ENCODE results near the gene PLEKHH2. TPM values are rescaled to one million over a fixed set of nuclear protein-coding genes. Genes with fewer than 3 reads are reported as not detected.
A peak's percentile ranks its signal among the peaks of the same experiment; 100 is the strongest.

PLEKHH2 gene
- total and polyA plus RNA-seq, 11 donors, result 0.10 to 6.5 (median 1.2) TPM

DNA sequence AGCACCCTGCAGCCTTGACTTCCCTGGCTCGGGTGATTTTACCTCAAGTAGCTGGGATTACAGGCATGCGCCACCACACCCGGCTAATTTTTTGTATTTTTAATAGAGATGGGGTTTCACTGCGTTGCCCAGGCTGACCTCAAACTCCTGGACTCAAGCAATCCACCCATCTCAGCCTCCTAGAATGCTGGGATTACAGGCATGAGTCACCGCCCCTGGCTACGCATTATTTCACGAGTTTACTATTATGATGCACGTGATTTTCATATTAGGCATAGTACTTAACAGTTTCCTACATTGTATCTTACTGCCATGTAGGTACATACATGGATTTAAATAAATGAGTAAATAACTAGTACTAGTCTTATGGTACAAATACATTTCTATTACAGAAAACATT is 141.2 kb downstream of the PLEKHH2 start:
- 90 to 97% (median 96%) methylated on average over 8 of the region's 8 CpGs for WGBS, 4 donors

DNA sequence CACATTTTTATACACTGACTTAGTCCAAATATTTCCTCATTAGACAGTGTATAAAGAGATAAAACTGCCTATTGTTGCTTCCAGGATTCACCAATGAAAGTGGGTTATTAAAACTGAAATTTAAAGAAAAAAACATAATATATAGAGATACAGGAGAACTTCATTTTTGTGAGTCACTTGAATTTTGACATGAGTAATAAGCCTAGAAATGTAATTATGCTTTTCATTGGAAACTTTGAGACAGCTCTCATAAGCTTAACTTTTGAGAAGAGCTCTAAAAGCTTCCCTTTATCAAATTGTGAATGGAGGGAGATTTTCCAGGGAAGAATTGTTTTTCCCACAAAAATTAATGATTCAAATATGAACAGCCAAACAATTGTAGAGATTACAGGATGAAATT is 150.8 kb downstream of the PLEKHH2 start:
- Histone ChIP-seq H3K27ac (peak overlapping the region in 1 of 12 donors; percentile 40), H3K27me3 (no peaks in the 10 kb centered on the region), H3K9me3 (no peaks in the 10 kb centered on the region), H3K4me3 (no peak overlapping the region), H3K4me1 (peaks cover 0 to 11% (median 0%) of the 10 kb centered on the region in 12 donors), H3K36me3 (peaks cover 0 to 90% (median 26%) of the 10 kb centered on the region in 9 donors)
- TF ChIP-seq POLR2A (IDR thresholded peaks at IDR 0.05), result no peak
- TF ChIP-seq, protein P1, sequence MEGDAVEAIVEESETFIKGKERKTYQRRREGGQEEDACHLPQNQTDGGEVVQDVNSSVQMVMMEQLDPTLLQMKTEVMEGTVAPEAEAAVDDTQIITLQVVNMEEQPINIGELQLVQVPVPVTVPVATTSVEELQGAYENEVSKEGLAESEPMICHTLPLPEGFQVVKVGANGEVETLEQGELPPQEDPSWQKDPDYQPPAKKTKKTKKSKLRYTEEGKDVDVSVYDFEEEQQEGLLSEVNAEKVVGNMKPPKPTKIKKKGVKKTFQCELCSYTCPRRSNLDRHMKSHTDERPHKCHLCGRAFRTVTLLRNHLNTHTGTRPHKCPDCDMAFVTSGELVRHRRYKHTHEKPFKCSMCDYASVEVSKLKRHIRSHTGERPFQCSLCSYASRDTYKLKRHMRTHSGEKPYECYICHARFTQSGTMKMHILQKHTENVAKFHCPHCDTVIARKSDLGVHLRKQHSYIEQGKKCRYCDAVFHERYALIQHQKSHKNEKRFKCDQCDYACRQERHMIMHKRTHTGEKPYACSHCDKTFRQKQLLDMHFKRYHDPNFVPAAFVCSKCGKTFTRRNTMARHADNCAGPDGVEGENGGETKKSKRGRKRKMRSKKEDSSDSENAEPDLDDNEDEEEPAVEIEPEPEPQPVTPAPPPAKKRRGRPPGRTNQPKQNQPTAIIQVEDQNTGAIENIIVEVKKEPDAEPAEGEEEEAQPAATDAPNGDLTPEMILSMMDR (IDR thresholded peaks at IDR 0.05), result no peak
- intact Hi-C loops (cut with DNase I), result no loop called here
- no peak for ATAC-seq
- DNase-seq, result no peak

More for the DNA sequence above, 141.2 kb downstream of the PLEKHH2 start:
- TF ChIP-seq, protein P1 (IDR thresholded peaks at IDR 0.05), result no peak
- no peak for TF ChIP-seq POLR2A (IDR thresholded peaks at IDR 0.05)
- no peak overlapping the region for H3K4me3 ChIP-seq
- ATAC-seq (no peak), DNase-seq (no peak)
- H3K9me3 ChIP-seq, result no peaks in the 10 kb centered on the region
- H3K4me1 ChIP-seq, result peaks cover 0 to 14% (median 5%) of the 10 kb centered on the region in 12 donors
- H3K27ac ChIP-seq, result no peak overlapping the region
- intact Hi-C loops (cut with DNase I), result loop anchor here in 1 of 10 donors (10.0 kb wide), 1 partner anchor 163 kb away; no protein-coding TSS in a partner anchor
- peaks cover 0 to 40% (median 6%) of the 10 kb centered on the region in 9 donors for H3K36me3 ChIP-seq
- H3K27me3 ChIP-seq, result no peaks in the 10 kb centered on the region

DNA sequence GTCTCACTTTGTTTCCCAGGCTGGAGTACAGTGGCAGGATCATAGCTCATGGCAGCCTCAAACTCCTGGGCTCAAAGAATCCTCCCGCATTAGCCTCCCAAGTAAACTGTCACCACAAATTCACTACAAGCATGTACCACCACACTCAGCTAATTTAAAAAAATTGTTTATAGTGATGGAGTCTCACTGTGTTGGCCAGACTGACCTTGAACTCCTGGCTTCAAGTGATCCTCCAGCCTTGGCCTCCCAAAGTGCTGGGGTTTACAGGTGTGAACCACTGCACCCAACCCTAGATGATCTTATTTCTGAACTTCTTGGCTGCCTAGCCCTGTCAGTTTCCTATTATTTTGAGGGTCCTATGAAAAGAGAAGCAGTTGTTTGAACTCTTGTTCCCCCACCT is 151.6 kb downstream of the PLEKHH2 start:
- peaks cover 0 to 11% (median 0%) of the 10 kb centered on the region in 12 donors for H3K4me1 ChIP-seq
- WGBS, 4 donors, result 93 to 100% (median 94%) methylated on average over 1 of the region's 1 CpG
- no peak overlapping the region for H3K4me3 ChIP-seq
- no peak overlapping the region for H3K27ac ChIP-seq
- intact Hi-C loops (cut with DNase I), result no loop called here
- H3K27me3 ChIP-seq, result no peaks in the 10 kb centered on the region
- TF ChIP-seq, protein P1 (IDR thresholded peaks at IDR 0.05), result no peak
- no peak for TF ChIP-seq POLR2A (IDR thresholded peaks at IDR 0.05)
- no peaks in the 10 kb centered on the region for H3K9me3 ChIP-seq
- H3K36me3 ChIP-seq, result peaks cover 0 to 90% (median 31%) of the 10 kb centered on the region in 9 donors
- ATAC-seq (no peak), DNase-seq (no peak)

DNA sequence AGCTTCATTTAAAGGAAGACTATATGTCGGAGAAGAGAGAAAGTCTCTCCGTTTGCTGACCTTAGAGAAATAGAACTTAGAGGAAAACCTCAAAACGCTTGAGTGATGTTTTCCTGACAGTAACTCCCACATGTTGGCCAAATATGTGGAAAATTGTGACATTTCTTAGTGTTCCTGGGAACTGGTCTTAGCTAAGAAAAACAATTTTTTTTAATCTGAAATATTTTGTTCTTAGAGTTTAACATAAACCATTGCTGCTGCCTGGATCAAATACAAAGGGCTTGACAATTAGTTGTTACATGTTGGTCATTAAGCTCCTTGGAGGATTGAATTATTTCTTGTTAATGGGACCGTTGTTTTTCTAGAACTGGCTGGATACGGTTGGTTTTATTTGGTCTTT is 153.1 kb downstream of the PLEKHH2 start:
- no peak for ATAC-seq
- no peak for TF ChIP-seq POLR2A (IDR thresholded peaks at IDR 0.05)
- TF ChIP-seq, protein P1 (IDR thresholded peaks at IDR 0.05), result no peak
- DNase-seq, result no peak
- intact Hi-C loops (cut with DNase I), result no loop called here
- 68 to 83% (median 79%) methylated on average over 5 of the region's 5 CpGs for WGBS, 4 donors
- H3K36me3 ChIP-seq, result peaks cover 0 to 89% (median 31%) of the 10 kb centered on the region in 9 donors
- no peak overlapping the region for H3K4me3 ChIP-seq
- H3K4me1 ChIP-seq, result peaks cover 0 to 11% (median 0%) of the 10 kb centered on the region in 12 donors
- no peaks in the 10 kb centered on the region for H3K9me3 ChIP-seq
- H3K27me3 ChIP-seq, result no peaks in the 10 kb centered on the region
- peak overlapping the region in 2 of 12 donors; percentile 45 to 73 for H3K27ac ChIP-seq
